PC-3 (cell line): ENCODE measurements around the gene PRSS21. TPM values are rescaled to one million over a fixed set of nuclear protein-coding genes. Genes with fewer than 3 reads are reported as not detected.

Experiments
- ATAC-seq: fragments of 200-7000 bp; cut with Tn5 transposase; 2 replicates; pipeline ENCODE4 v1.9.1; 2020; ENCODE audit warnings: mild to moderate bottlenecking, moderate library complexity
- BruUV-seq: library from RNA; stranded (reverse); fragments of 400-500 nt; replicated peaks from 2 replicates; lab custom pipeline; 2021; lab: Mats Ljungman, UMichigan
- CTCF ChIA-PET: fragments of 300-600 bp; sonication (Branson Sonifier 250); formaldehyde crosslinking; loops from one replicate; lab custom pipeline; 2022; ENCODE audit warnings: antibody characterized with exemption; lab: Charles Lee
- POLR2A ChIA-PET: fragments of 300-600 bp; sonication (Branson Sonifier 250); formaldehyde crosslinking; loops from one replicate; lab custom pipeline; 2022; ENCODE audit warnings: antibody characterized with exemption; ENCODE audit not compliant: unreplicated experiment; lab: Charles Lee
- DNase-seq: peaks from one replicate; pipeline ENCODE4 v3.0.0-alpha.2; 2015
- H2AFZ ChIP-seq: fragments of 300-600 bp; sonication (generic); 2 replicates; pipeline ENCODE4 v1.6.0; 2016; ENCODE audit warnings: antibody characterized with exemption, low read length
- H3F3A ChIP-seq: fragments of 300-600 bp; sonication (generic); one replicate; pipeline ENCODE4 v1.6.0; 2017; ENCODE audit warnings: antibody characterized with exemption, low read length, control low read depth, mild to moderate bottlenecking; ENCODE audit not compliant: unreplicated experiment
- H3K27ac ChIP-seq: fragments of 300-600 bp; sonication (generic); 2 replicates; pipeline ENCODE4 v1.5.1; 2016; ENCODE audit warnings: mild to moderate bottlenecking, low read length
- H3K27me3 ChIP-seq: fragments of 300-600 bp; sonication (generic); 2 replicates; pipeline ENCODE4 v1.6.1; 2016; ENCODE audit warnings: low read length, mixed read lengths
- H3K36me3 ChIP-seq: fragments of 300-600 bp; sonication (generic); 2 replicates; pipeline ENCODE4 v1.6.1; 2016; ENCODE audit warnings: low read depth, mixed run types, low read length, mixed read lengths
- H3K4me1 ChIP-seq: fragments of 300-600 bp; sonication (generic); 2 replicates; pipeline ENCODE4 v1.5.1; 2016; ENCODE audit warnings: low read length; ENCODE audit not compliant: insufficient read depth
- H3K4me2 ChIP-seq: fragments of 300-600 bp; sonication (generic); 2 replicates; pipeline ENCODE4 v1.6.0; 2016; ENCODE audit warnings: low read length
- H3K4me3 ChIP-seq: fragments of 300-600 bp; sonication (generic); 2 replicates; pipeline ENCODE4 v1.5.1; 2016; ENCODE audit warnings: mild to moderate bottlenecking, low read length, mixed read lengths
- H3K79me2 ChIP-seq: fragments of 300-600 bp; sonication (generic); 2 replicates; pipeline ENCODE4 v1.6.1; 2017; ENCODE audit warnings: low read length, mixed read lengths
- H3K9ac ChIP-seq: fragments of 300-600 bp; sonication (generic); 2 replicates; pipeline ENCODE4 v1.6.0; 2016; ENCODE audit warnings: mild to moderate bottlenecking, low read length
- H3K9me2 ChIP-seq: fragments of 300-600 bp; sonication (generic); replicated peaks from 2 replicates; pipeline ENCODE4 v1.6.1; 2016; ENCODE audit warnings: mixed run types, low read length, mixed read lengths
- H3K9me3 ChIP-seq: fragments of 300-600 bp; sonication (generic); 2 replicates; pipeline ENCODE4 v1.6.1; 2016; ENCODE audit warnings: low read length, mixed read lengths
- H4K20me1 ChIP-seq: fragments of 300-600 bp; sonication (generic); 2 replicates; pipeline ENCODE4 v1.6.1; 2016; ENCODE audit warnings: low read length, mixed read lengths
- EZH2 ChIP-seq: fragments of 300-600 bp; sonication (generic); IDR thresholded peaks from one replicate; pipeline ENCODE4 v1.6.1; 2017; ENCODE audit warnings: antibody characterized with exemption, mild to moderate bottlenecking, low read length; ENCODE audit not compliant: unreplicated experiment
- EZH2phosphoT487 ChIP-seq: fragments of 300-600 bp; sonication (generic); IDR thresholded peaks from 2 replicates; pipeline ENCODE4 v1.6.1; 2018; ENCODE audit warnings: mild to moderate bottlenecking, antibody characterized with exemption, low read length, borderline replicate concordance
- intact Hi-C: fragments of 100-400 bp; cut with micrococcal nuclease; formaldehyde crosslinking; loops from 2 replicates; pipeline ENCODE4 v1.9.0; 2023
- total RNA-seq: library from RNA; depleted of rRNA; stranded (reverse); fragments of >200 nt; gene quantifications from 2 replicates; pipeline ENCODE4 v1.2.3, GENCODE V29; 2014
- TF ChIP-seq, protein P1 (sequence below): fragments of 300-600 bp; sonication (generic); conservative IDR thresholded peaks from 2 replicates; pipeline ENCODE4 v1.5.1; 2017; ENCODE audit warnings: antibody characterized with exemption, low read depth, mild to moderate bottlenecking, low read length

The PRSS21 gene
- total RNA-seq, 1 experiment from 2014 or later = not detected

GRCh38 chr16:2792940-2793339 is 24.1 kb upstream of the PRSS21 start:
- CTCF ChIA-PET = no interaction called here
- POLR2A ChIA-PET = no interaction called here

DNA sequence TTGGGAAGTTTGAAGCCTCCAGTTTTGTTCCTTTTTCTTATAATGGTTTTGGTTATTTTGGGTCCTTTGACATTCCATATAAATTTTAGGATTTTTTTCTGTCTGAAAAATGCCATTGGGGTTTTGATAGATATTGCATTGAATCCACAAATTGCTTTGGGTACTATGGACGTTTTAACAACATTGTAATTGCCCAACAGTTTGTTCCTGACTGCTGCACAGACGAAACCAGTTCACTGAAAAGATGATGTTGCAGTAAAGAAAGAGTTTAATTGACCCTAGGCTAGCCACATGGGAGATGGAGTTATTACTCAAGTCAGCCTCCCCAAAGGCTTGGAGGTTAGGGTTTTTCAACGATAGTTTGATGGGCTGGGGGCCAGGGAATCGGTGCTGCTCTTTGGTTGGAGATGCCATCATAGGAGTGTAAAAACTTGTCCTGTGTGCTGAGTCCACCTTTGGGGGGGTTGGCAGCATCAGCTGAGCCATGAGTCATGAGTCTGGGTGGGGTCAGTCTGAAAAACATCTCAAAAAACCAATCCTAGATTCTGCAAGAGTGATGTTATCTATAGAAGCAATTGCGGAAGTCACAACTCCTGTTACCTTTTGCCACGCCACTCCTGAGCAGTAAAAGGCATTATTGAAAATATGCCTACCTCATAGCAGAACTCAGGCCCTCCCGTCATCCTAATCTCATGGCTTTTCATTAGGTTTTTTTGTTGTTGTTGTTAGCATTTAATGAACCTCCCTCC is 21.5 kb upstream of the PRSS21 start:
- BruUV-seq = no TSS peak
- Histone ChIP-seq H3K4me1 (peaks cover 16% of the 10 kb centered on the region), H3F3A (no peaks in the 10 kb centered on the region), H3K36me3 (no peaks in the 10 kb centered on the region), H3K4me2 (no peak overlapping the region), H4K20me1 (no peaks in the 10 kb centered on the region), H3K9ac (no peak overlapping the region), H3K9me2 (no peaks in the 10 kb centered on the region), H3K79me2 (no peaks in the 10 kb centered on the region), H3K27ac (no peak overlapping the region), H3K4me3 (no peak overlapping the region), H3K9me3 (no peaks in the 10 kb centered on the region), H3K27me3 (no peaks in the 10 kb centered on the region; the same call in 1 of the 2 replicates), H2AFZ (no peak overlapping the region)
- intact Hi-C loops = no loop called here
- ATAC-seq (no peak), DNase-seq (no peak)
- ChIA-PET POLR2A (no interaction called here), CTCF (no interaction called here)
- TF ChIP-seq, protein P1, sequence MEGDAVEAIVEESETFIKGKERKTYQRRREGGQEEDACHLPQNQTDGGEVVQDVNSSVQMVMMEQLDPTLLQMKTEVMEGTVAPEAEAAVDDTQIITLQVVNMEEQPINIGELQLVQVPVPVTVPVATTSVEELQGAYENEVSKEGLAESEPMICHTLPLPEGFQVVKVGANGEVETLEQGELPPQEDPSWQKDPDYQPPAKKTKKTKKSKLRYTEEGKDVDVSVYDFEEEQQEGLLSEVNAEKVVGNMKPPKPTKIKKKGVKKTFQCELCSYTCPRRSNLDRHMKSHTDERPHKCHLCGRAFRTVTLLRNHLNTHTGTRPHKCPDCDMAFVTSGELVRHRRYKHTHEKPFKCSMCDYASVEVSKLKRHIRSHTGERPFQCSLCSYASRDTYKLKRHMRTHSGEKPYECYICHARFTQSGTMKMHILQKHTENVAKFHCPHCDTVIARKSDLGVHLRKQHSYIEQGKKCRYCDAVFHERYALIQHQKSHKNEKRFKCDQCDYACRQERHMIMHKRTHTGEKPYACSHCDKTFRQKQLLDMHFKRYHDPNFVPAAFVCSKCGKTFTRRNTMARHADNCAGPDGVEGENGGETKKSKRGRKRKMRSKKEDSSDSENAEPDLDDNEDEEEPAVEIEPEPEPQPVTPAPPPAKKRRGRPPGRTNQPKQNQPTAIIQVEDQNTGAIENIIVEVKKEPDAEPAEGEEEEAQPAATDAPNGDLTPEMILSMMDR = no peak
- TF ChIP-seq EZH2 (no peak), EZH2phosphoT487 (no peak)

More at GRCh38 chr16:2792940-2793339, 24.1 kb upstream of the PRSS21 start:
- Histone ChIP-seq H3F3A (no peaks in the 10 kb centered on the region), H3K4me1 (peaks cover 8% of the 10 kb centered on the region), H3K9ac (no peak overlapping the region), H3K79me2 (no peaks in the 10 kb centered on the region), H3K27ac (no peak overlapping the region), H3K4me3 (no peak overlapping the region), H3K9me2 (no peaks in the 10 kb centered on the region), H2AFZ (no peak overlapping the region), H3K9me3 (no peaks in the 10 kb centered on the region), H4K20me1 (no peaks in the 10 kb centered on the region), H3K27me3 (no peaks in the 10 kb centered on the region; the same call in 1 of the 2 replicates), H3K36me3 (no peaks in the 10 kb centered on the region), H3K4me2 (no peak overlapping the region)
- BruUV-seq = no TSS peak
- ATAC-seq (no peak), DNase-seq (no peak)
- TF ChIP-seq, protein P1 = no peak
- no peak for TF ChIP-seq EZH2
- intact Hi-C loops = no loop called here

DNA sequence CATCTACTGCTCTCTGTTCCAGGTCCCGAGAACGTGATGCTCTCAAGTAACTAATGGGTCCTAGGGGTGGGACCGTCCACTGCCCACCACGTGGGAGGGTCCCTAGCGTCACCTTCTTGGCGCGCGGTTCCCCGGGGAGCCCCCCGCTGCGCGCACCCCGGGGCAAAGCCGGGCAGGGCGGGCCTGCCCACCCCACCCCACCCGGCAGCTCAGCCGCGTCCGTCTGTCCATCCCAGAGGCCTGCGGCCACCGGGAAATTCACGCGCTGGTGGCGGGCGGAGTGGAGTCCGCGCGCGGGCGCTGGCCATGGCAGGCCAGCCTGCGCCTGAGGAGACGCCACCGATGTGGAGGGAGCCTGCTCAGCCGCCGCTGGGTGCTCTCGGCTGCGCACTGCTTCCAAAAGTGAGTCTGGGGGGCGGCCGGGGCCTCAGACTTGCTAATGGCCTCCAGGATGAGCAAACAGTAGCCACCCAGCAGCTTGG is 18.3 kb upstream of the PRSS21 start:
- no peak overlapping the region for H3K4me2 ChIP-seq
- TF ChIP-seq, protein P1 = no peak
- no peak for TF ChIP-seq EZH2
- no peak for TF ChIP-seq EZH2phosphoT487
- H3F3A ChIP-seq = no peaks in the 10 kb centered on the region
- intact Hi-C loops = no loop called here
- H3K9me2 ChIP-seq = no peaks in the 10 kb centered on the region
- BruUV-seq = no TSS peak
- peaks cover 16% of the 10 kb centered on the region for H3K4me1 ChIP-seq
- no peak overlapping the region for H3K9ac ChIP-seq
- no peaks in the 10 kb centered on the region for H3K79me2 ChIP-seq
- CTCF ChIA-PET = no interaction called here
- no peaks in the 10 kb centered on the region for H4K20me1 ChIP-seq
- no peak overlapping the region for H3K27ac ChIP-seq
- H3K27me3 ChIP-seq = no peaks in the 10 kb centered on the region
- H3K36me3 ChIP-seq = no peaks in the 10 kb centered on the region
- H2AFZ ChIP-seq = no peak overlapping the region
- DNase-seq (no peak), ATAC-seq (no peak)
- no peaks in the 10 kb centered on the region for H3K9me3 ChIP-seq
- POLR2A ChIA-PET = no interaction called here
- no peak overlapping the region for H3K4me3 ChIP-seq
